Activated naive CD8-positive, alpha-beta T cell (primary cell): ENCODE results near the gene PARD3B.
"Not testable (repeated sequence)": the region's sequence is repeated elsewhere in the genome, so short reads cannot be mapped to it uniquely, and the experiment has no call there.

Experiments
- H3K27ac Mint-ChIP-seq: one replicate; pipeline ENCODE4 v1.8.0; 2021; ENCODE audit warnings: mixed read lengths
- H3K27me3 Mint-ChIP-seq: one replicate; pipeline ENCODE4 v1.8.0; 2021; ENCODE audit warnings: mixed read lengths
- H3K36me3 Mint-ChIP-seq: one replicate; pipeline ENCODE4 v1.8.0; 2021; ENCODE audit warnings: mixed read lengths
- H3K4me1 Mint-ChIP-seq: one replicate; pipeline ENCODE4 v1.8.0; 2021; ENCODE audit warnings: low read depth, mixed read lengths
- H3K4me3 Mint-ChIP-seq: one replicate; pipeline ENCODE4 v1.8.0; 2021; ENCODE audit warnings: mild to moderate bottlenecking, mixed read lengths
- H3K9me3 Mint-ChIP-seq: one replicate; pipeline ENCODE4 v1.8.0; 2021; ENCODE audit warnings: low read depth, mixed read lengths

Gene PARD3B

DNA sequence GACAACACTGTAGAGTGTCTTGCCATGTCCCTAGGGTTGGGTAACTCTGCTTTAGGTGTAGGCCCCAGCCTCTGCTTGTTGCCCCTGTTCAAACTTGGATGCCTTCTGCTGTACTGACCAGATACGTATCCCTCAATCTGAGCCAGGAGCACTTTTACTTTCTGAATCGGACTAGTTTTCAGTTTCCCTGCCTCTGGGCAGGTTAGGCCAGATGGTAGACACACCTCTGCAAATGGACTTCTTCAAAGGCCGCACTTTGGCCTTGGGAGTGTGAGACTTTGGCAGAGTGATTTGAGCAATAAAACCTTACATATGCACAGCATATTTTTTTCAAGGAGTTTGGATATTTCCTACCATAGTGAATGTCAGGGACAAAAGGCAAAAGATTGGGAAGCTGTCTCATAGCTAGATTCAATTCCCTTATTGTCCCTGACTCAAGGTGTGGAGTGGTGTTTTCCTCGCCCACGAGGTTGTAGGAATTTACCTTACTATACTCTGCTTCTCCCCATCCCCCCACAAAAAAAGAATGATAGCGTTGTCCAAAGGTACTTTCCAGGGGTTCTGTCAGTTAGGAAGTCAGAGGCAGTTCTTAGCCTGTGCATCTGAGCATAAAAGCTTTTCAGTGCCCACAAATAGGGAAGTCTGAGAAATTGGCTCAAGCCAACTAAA, 15.3 kb upstream of the PARD3B start:
- no peak overlapping the region for H3K4me3 Mint-ChIP-seq
- H3K4me1 Mint-ChIP-seq = no peaks in the 10 kb centered on the region
- no peaks in the 10 kb centered on the region for H3K9me3 Mint-ChIP-seq
- H3K27ac Mint-ChIP-seq = no peak overlapping the region
- no peaks in the 10 kb centered on the region for H3K36me3 Mint-ChIP-seq
- peaks cover 3% of the 10 kb centered on the region for H3K27me3 Mint-ChIP-seq

DNA sequence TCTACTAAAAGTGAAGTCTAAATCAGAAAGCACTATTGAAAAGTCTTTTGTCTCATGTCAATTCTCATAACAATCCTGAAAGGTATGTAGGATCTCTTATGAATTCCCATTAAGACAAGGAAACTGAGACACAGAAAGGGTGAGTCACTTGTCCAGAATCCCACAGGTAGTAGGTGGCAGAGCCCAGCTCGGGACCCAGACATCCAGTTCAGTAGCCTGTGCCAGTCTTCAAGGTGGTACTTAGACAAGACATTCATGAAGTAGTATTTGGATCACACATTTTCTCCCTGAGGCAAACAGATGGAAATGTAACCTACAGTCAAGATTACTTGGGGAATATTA, 14.8 kb upstream of the PARD3B start:
- H3K27ac Mint-ChIP-seq = no peak overlapping the region
- H3K9me3 Mint-ChIP-seq = no peaks in the 10 kb centered on the region
- H3K36me3 Mint-ChIP-seq = no peaks in the 10 kb centered on the region
- H3K4me1 Mint-ChIP-seq = no peaks in the 10 kb centered on the region
- H3K27me3 Mint-ChIP-seq = peaks cover 3% of the 10 kb centered on the region
- H3K4me3 Mint-ChIP-seq = no peak overlapping the region

DNA sequence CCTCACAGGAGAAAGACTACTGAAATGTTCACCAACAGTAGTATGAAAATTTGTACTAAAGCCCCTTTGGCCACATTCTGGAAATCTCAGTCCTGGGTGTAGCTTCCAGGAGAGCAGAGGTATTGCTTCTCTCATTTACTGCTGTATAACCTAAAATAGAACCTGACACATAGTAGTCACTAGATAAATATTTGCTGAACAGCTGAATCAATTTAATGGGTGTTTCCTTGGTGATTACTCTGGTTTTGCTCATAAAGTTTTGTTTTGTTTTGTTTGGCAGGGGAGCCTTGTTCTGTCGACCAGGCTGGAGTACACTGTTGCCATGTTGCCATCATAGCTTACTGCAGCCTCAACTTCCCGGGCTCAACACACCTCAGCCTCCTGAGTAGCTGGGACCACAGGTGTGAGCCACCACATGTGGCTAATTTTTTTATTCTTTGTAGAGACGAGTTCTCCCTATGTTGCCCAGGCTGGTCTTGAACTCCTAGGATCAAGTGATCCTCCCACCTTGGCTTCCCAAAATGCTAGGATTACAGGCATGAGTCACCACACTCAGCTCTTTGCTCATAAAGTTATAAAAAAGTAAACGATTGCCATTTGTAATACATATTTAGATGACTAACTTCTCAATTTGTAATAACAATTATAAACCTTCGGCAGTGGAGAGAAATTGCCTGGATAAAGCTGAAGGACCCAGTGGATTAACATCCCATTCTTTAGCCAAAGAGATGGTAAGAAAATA, 11.5 kb upstream of the PARD3B start:
- peaks cover 4% of the 10 kb centered on the region for H3K27me3 Mint-ChIP-seq
- H3K27ac Mint-ChIP-seq = no peak overlapping the region
- H3K36me3 Mint-ChIP-seq = no peaks in the 10 kb centered on the region
- H3K9me3 Mint-ChIP-seq = no peaks in the 10 kb centered on the region
- no peaks in the 10 kb centered on the region for H3K4me1 Mint-ChIP-seq
- H3K4me3 Mint-ChIP-seq = no peak overlapping the region

DNA sequence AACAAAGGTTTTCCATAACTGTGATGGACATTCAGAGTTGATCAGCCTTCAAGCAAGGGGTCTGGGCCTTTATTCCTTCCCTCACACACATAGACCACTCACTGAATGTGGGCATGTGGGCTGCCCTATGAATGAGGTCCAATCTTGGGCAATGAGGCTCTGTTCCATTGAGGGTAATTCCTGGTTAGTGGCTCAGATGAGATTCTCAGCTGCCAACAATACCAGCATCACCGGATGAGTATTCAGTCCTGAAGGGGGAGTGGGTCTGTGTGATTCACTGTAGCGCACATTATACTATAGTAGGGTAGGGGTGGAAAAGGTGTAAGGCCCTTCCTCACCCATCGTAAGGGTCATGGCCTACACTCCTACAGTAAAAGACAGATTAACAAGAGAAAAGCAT, 9.9 kb upstream of the PARD3B start:
- no peaks in the 10 kb centered on the region for H3K4me1 Mint-ChIP-seq
- peaks cover 4% of the 10 kb centered on the region for H3K27me3 Mint-ChIP-seq
- H3K4me3 Mint-ChIP-seq = no peak overlapping the region
- H3K27ac Mint-ChIP-seq = no peak overlapping the region
- H3K9me3 Mint-ChIP-seq = no peaks in the 10 kb centered on the region
- no peaks in the 10 kb centered on the region for H3K36me3 Mint-ChIP-seq

DNA sequence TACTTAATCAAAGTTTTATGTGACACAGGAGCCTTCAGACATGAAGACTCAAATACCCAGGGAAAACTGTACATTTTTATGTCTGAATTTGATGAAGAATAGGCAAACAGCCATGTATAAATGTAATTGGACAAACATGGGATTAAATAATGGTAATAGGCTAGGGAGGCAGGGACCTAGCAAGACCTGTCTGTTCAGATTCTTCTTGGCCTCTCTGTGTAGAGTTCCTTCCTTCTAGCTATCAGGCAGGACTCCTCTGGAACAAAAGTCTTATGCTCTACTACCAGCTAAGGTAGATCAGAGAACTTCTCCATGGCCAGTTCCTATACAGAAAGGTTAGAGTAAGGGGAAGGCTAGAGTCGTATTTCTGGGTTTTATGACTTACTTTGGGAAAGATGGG, 9.5 kb upstream of the PARD3B start:
- Mint-ChIP-seq H3K4me1 (no peaks in the 10 kb centered on the region), H3K4me3 (no peak overlapping the region), H3K9me3 (no peaks in the 10 kb centered on the region), H3K36me3 (no peaks in the 10 kb centered on the region), H3K27ac (no peak overlapping the region), H3K27me3 (peaks cover 4% of the 10 kb centered on the region)

DNA sequence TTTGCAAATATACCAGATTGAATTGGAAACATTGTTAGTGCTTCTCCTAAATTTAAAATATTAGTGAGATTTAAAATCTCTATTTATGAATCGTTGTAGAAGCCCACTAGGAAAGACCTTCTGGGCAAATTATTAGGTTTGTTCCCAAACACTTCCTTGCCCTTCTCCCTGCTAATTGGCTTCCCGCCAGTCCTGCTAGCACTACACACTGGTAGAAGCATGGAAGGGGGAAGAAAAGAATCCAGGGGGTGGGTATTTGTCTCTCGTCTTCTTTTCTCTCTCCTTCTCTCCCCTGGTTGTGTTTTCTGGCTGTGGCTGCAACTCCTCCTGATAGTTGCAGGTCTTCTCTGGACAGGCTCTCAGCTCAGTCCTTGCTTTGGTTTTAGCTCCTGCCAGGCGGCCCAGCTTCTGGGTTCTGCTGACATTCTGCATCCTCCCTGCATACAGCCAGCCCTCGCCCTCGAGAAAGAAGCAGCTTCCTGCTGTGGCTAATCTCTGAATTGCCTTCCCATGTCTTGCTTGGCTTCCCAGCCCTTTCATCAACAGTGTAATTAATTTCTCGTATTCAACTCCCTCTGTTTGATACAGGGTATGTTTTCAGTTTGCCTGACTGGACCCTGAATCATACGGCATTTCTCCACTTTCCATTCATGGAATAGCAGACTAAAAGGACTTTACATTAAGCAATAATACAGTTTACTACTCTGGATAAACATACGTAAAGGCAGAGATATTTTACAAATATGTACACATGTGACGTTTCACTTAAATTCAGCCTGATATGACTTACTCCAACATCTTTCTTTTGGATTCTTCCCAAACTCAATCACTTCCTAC, 6.9 kb upstream of the PARD3B start:
- H3K4me1 Mint-ChIP-seq = no peaks in the 10 kb centered on the region
- H3K27me3 Mint-ChIP-seq = peaks cover 10% of the 10 kb centered on the region
- no peaks in the 10 kb centered on the region for H3K9me3 Mint-ChIP-seq
- no peak overlapping the region for H3K4me3 Mint-ChIP-seq
- H3K36me3 Mint-ChIP-seq = no peaks in the 10 kb centered on the region
- H3K27ac Mint-ChIP-seq = no peak overlapping the region

DNA sequence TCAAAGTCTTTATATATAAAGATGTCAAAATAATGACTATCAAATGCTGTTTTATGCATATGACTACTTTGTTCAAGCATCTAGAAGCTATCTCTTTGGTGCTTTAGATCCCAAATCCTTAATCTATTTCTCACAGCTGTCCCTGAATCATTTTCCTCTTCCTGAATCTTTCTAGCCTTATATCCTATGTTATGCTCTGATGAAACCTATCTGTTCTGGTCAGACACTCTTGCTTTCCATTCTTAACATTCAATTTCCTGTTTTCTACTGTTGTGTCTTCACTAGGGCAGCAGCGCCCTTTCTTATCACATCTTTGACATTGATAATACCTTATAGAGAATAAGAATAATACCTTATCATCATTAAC, 6.3 kb upstream of the PARD3B start:
- no peaks in the 10 kb centered on the region for H3K9me3 Mint-ChIP-seq
- no peak overlapping the region for H3K27ac Mint-ChIP-seq
- H3K4me1 Mint-ChIP-seq = no peaks in the 10 kb centered on the region
- no peaks in the 10 kb centered on the region for H3K36me3 Mint-ChIP-seq
- peaks cover 12% of the 10 kb centered on the region for H3K27me3 Mint-ChIP-seq
- H3K4me3 Mint-ChIP-seq = no peak overlapping the region

DNA sequence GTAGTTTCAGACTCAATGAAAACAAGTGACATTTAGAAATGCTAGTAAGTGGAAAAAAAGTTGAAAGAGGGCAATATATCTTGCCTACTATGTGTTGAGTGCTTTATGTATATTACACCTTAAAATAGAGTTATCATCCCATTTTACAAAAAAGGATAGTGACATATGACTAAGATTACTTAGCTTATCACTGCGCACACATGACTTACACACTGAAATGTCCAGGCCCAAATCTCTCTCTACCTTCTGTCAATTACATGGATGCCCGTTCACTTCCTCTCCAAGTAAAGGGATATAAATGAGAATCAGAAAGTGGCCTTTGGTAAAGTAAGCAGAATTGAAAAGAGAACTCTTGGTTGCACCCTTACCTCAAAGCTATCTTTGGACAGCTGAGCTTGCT, 3.6 kb upstream of the PARD3B start:
- Mint-ChIP-seq H3K27ac (no peak overlapping the region), H3K4me1 (peaks cover 13% of the 10 kb centered on the region), H3K9me3 (no peaks in the 10 kb centered on the region), H3K4me3 (no peak overlapping the region), H3K36me3 (no peaks in the 10 kb centered on the region), H3K27me3 (peaks cover 15% of the 10 kb centered on the region)

DNA sequence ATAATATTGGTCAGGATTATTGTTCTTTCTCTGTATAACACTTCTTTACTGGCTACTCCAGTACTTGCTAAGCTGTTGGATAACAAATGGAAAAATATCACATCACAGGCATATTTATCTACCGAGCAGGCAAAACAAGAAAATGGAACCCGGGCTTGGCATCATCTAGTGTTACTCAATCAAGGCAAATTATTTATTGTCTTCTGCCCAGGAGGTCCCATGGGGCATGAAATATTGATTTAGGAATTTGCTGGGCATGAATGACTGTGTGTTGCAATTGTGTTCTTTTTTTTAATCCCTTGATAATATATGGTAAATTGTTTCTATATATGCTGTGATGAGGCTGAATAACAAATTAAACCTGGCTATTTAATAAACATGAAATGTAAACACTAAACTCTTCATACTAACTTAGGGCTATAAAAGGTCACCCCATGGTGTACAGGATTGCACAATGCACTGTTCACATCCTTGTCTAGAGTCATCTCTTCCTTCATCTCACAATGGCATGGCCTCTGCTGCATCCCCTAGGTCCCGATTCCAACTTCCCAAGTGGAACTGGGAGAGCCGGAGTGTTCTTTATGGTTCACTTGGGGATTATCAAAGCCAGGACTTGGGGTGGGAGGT, 2.2 kb upstream of the PARD3B start:
- H3K4me3 Mint-ChIP-seq = no peak overlapping the region
- H3K27me3 Mint-ChIP-seq = peaks cover 15% of the 10 kb centered on the region
- peaks cover 13% of the 10 kb centered on the region for H3K4me1 Mint-ChIP-seq
- H3K27ac Mint-ChIP-seq = no peak overlapping the region
- no peaks in the 10 kb centered on the region for H3K36me3 Mint-ChIP-seq
- no peaks in the 10 kb centered on the region for H3K9me3 Mint-ChIP-seq

DNA sequence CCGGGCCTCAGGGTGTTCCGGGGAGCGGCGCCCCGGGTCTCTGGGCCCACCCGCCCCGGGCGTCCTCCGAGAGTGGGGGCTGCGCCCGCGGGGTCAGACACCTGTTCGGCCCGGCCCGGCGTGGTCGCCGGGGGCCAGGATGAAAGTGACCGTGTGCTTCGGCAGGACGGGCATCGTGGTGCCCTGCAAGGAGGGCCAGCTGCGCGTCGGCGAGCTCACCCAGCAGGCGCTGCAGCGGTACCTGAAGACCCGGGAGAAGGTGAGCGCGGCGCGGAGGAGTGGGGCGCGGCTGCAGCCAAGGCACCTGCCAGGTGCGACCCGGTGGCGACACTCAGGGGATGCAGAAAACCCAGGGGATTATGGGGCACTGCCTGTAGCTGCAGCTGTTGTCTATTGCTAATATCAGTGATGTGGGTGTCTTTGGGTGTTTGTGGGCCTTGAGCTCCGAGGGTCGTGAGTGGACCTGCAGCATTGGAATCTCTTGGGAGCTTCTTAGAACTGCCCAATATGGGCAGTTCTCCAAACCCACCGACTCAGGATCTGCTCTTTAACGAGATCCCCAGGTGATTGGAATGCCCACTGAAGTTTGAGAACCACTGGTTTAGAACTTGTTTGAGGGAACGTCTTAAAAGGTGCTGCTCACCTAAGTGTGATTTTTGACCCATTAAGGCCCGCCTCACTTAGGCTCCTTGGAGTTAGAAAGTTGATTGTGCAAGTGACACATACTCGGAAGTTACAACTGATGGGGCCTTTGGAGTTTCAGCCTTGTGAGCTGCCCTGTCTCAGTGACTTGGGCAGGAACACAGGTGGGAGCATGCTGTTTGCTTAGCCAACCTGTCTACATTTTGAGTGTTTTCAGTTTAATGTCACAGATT, 823 bp downstream of the PARD3B start:
- H3K36me3 Mint-ChIP-seq = no peaks in the 10 kb centered on the region
- peaks cover 15% of the 10 kb centered on the region for H3K27me3 Mint-ChIP-seq
- H3K9me3 Mint-ChIP-seq = no peaks in the 10 kb centered on the region
- H3K4me3 Mint-ChIP-seq = peak overlapping the region; percentile 85
- no peak overlapping the region for H3K27ac Mint-ChIP-seq
- H3K4me1 Mint-ChIP-seq = peaks cover 13% of the 10 kb centered on the region

DNA sequence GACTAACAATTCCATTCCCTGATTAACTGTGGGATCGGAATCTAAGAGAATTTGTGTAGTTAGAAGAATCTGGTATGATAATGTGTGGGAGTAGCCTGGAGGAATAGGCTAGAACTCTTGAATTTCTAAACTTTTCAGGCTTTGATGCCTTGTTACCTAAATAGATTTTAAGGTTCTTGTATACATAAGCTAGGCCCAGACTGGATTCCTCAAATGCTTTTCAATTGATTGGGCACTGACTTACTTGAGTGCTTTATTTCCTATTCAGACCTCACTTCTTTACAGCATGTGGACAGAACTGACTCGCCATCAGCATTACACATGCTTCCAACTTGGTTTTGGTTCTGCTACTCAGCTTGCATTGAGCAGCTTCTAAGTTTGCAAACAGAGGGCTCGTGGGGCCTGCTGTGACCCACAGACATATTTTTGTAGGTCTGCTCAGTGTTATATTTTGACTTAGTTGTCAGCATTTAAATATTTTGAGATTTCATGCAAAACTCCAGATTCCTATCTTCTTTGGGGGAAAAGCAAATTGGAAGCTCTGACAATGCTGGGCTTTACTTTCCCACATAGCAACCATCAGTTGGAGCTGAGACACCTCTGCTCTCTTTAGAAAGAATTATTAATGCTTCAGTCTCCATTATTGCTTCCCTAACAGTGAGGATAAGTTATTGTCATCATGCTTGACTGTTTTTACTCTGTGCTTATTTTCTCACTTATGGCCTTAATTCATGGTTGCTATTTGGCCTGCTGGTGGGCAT, 5.7 kb downstream of the PARD3B start:
- H3K4me3 Mint-ChIP-seq = no peak overlapping the region
- no peaks in the 10 kb centered on the region for H3K9me3 Mint-ChIP-seq
- H3K27ac Mint-ChIP-seq = no peak overlapping the region
- H3K27me3 Mint-ChIP-seq = no peaks in the 10 kb centered on the region
- H3K4me1 Mint-ChIP-seq = peaks cover 4% of the 10 kb centered on the region
- no peaks in the 10 kb centered on the region for H3K36me3 Mint-ChIP-seq

DNA sequence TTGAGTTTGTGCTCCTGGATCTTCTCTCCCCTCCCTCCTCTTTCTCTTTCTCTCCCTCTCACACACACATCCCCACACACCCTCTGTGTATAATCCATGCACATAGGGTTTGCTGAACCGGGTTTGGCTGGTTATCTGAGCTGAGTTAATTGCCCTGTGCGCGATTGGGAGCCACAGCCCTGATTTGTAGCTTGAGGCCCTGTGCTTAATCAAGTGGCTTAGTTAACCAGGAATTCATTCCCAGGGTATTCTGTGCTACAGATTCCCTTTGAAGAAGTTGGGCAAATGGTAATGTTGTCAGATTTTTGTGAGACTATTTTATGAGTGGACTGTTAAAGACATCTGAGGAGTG, 6.2 kb downstream of the PARD3B start:
- Mint-ChIP-seq H3K27ac (no peak overlapping the region), H3K9me3 (no peaks in the 10 kb centered on the region), H3K36me3 (no peaks in the 10 kb centered on the region), H3K4me1 (no peaks in the 10 kb centered on the region), H3K4me3 (no peak overlapping the region), H3K27me3 (no peaks in the 10 kb centered on the region)

DNA sequence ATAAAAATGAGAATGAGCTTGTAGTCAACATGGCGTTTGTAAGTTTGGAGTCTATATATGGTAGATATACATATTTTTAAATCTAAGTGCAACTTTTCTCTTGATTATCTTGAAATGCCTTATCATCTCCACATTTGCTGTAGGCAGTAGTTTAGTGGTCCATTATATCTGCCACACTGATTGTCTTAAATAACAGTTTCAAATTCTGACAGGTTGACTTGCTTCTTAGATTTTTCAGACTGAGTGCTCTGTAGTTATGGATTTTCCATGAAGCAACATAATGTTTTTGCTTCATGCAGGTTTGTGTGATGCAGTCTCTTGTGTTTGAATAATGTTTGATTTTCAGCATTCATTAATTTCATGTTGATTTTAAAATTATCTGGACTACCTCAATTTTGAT, 12.3 kb downstream of the PARD3B start:
- Mint-ChIP-seq H3K27me3 (peaks cover 7% of the 10 kb centered on the region), H3K36me3 (peaks cover 3% of the 10 kb centered on the region), H3K4me3 (no peak overlapping the region), H3K27ac (no peak overlapping the region), H3K9me3 (no peaks in the 10 kb centered on the region), H3K4me1 (no peaks in the 10 kb centered on the region)

DNA sequence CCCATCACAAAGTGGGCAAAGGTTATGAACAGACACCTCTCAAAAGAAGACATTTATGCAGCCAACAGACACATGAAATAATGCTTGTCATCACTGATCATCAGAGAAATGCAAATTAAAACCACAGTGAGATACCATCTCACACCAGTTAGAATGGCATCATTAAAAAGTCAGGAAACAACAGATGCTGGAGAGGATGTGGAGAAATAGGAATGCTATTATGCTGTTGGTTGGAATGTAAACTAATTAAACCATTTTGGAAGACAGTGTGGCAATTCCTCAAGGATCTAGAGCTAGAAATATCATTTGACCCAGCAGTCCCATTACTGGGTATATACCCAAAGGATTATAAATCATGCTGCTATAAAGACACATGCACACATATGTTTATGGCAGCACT, 14.1 kb downstream of the PARD3B start:
- not testable (repeated sequence) for H3K4me1 Mint-ChIP-seq, H3K36me3 Mint-ChIP-seq, H3K9me3 Mint-ChIP-seq, H3K27ac Mint-ChIP-seq, H3K4me3 Mint-ChIP-seq, H3K27me3 Mint-ChIP-seq
